Psoas muscle (tissue), 8 donors: ENCODE measurements around the gene INSYN2A. TPM values are rescaled to one million over a fixed set of nuclear protein-coding genes. Genes with fewer than 3 reads are reported as not detected.

ENCODE experiments used
- ATAC-seq, 4 donors: fragments of 200-7000 bp; cut with Tn5 transposase; one replicate each; pipeline ENCODE4 v1.9.1; 2020; ENCODE audit warnings: moderate library complexity in 3 of 4, mild to moderate bottlenecking in 2 of 4
- DNase-seq, 2 donors: peaks; one replicate each; pipeline ENCODE4 v3.0.0-alpha.2; 2020
- H3K27ac ChIP-seq: fragments of 200-600 bp; one replicate; pipeline ENCODE4 v1.8.0; 2022
- H3K27me3 ChIP-seq, 3 donors: fragments of 200-600 bp in 1 of 3; one replicate each; pipeline versions ENCODE4 v1.6.1 to v1.8.0; 2013 to 2022; ENCODE audit warnings: low read length in 2 of 3, mild to moderate bottlenecking in 2 of 3, moderate library complexity in 1 of 3; ENCODE audit not compliant: insufficient read depth in 3 of 3
- H3K36me3 ChIP-seq, 2 donors: fragments of 200-600 bp in 1 of 2; one replicate each; pipeline versions ENCODE4 v1.6.1 to v1.8.0; 2013 to 2022; ENCODE audit warnings: low read depth in 1 of 2, mild to moderate bottlenecking in 1 of 2, moderate library complexity in 1 of 2; ENCODE audit not compliant: insufficient read depth in 1 of 2
- H3K4me1 ChIP-seq: fragments of 200-600 bp; one replicate; pipeline ENCODE4 v1.8.0; 2022
- H3K4me3 ChIP-seq: fragments of 200-600 bp; one replicate; pipeline ENCODE4 v1.8.0; 2022; ENCODE audit warnings: mild to moderate bottlenecking
- H3K9me3 ChIP-seq: fragments of 200-600 bp; one replicate; pipeline ENCODE4 v1.8.0; 2022
- CTCF ChIP-seq: fragments of 200-600 bp; IDR thresholded peaks from one replicate; pipeline ENCODE4 v1.8.0; 2022; ENCODE audit warnings: antibody characterized with exemption
- WGBS, 3 donors: extraction: QIAGEN DNeasy Blood & Tissue Kit; methylation state at CpG; one replicate each; pipeline versions ENCODE4 v1.1.6 to v1.1.7; 2013; 5-methylcytosine and 5-hydroxymethylcytosine counted together
- intact Hi-C, 2 donors: fragments of 100-400 bp; cut with DNase I; formaldehyde crosslinking; loops; one replicate each; pipeline versions ENCODE4 v1.11.0 to v1.14.2; 2022
- long read RNA-seq, 2 donors: library from polyadenylated mRNA; unstranded; transcript quantifications; one replicate each; pipeline ENCODE4 v2.0.0, GENCODE V29; 2021
- polyA plus RNA-seq, 3 donors: library from polyadenylated mRNA; stranded (reverse); fragments of 200-250 nt; gene quantifications; one replicate each; pipeline ENCODE4 v1.2.3, GENCODE V29; 2013
- total RNA-seq, 4 donors: library from RNA; stranded (reverse); fragmentation: NEBNext Ultra II Directional in 2 of 4; extraction: Animal tissue kit (Norgen Biotek cat#: 25700) in 2 of 4; gene quantifications; one replicate each; pipeline versions ENCODE4 v1.2.1 to v1.2.4, GENCODE V29; 2021 to 2023
- donor health status: healthy with polysubstance abuse.
- donor health status: DM: no; HTN: no; CAD: no; lungs with moderate emphysema.
- donor health status: Bipolar disorder and iron deficiency.
- donor health status: healthy.
- donor health status: DM: yes; HTN: yes; CAD: no.
- donor health status: DM: no; HTN: no; CAD: no.
- donor health status: DM: no; HTN: no; CAD: no.
- donor health status: DM: yes; HTN: yes; CAD: no.

INSYN2A gene
- under 1 TPM in 3 of 4 donors, not detected in 1; 0.10 to 0.19 (median 0.14) TPM for total RNA-seq
- under 1 TPM in 2 of 3 donors, not detected in 1; 0.01 to 0.08 TPM for polyA plus RNA-seq
- long read RNA-seq, donor 1, result 0 reads
- long read RNA-seq, donor 2, result 0 reads

GRCh38 chr10:127196282-127197153 lies at the start of gene INSYN2A:
Gene INSYN2A, minus strand, starts transcription at chr10:127196591. Its CDS starts 20,196 bp downstream, at chr10:127176395.
- Histone ChIP-seq H3K4me3 (peak within 1 kb of the TSS; percentile 47), H3K4me1 (no peaks in the 10 kb centered on the region), H3K9me3 (no peaks in the 10 kb centered on the region), H3K36me3 (no peaks in the 10 kb centered on the region), H3K27ac (no peak within 1 kb of the TSS), H3K27me3 (peaks cover 0 to 34% (median 10%) of the 10 kb centered on the region in 3 donors)
- 4 to 5% (median 5%) methylated on average over 40 to 81 of the region's 81 CpGs for WGBS, 3 donors
- DNase-seq, result peak; percentile 58 to 62
- TF ChIP-seq CTCF, result no peak
- intact Hi-C loops, result no loop called here
- no peak for ATAC-seq

DNA sequence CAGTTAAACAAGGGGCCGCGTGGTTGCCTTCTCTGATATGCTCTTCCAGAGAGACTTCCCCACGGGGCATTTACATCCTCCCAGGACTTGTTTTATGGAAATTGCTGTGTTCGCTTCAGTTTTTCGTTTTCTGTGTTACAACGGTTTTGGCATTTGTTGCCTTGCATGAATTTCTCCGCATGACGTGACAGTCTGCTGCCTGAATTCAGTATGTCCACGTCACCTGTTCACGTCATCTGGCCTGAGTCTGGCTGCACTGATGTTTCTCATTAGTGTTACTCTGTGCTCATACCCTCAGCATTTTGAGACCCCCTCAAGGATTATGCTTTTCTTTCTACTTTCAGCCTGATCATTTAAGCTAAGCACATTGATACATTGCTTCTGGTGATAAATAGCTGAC lies 49.1 kb upstream of the INSYN2A start:
- Histone ChIP-seq H3K27ac (no peak overlapping the region), H3K27me3 (no peaks in the 10 kb centered on the region), H3K4me1 (no peaks in the 10 kb centered on the region), H3K4me3 (no peak overlapping the region), H3K36me3 (no peaks in the 10 kb centered on the region), H3K9me3 (no peaks in the 10 kb centered on the region)
- no peak for TF ChIP-seq CTCF
- intact Hi-C loops, result no loop called here
- WGBS, 3 donors, result 78 to 88% (median 79%) methylated on average over 10 of the region's 10 CpGs
- ATAC-seq, result no peak
- no peak for DNase-seq

- ATAC-seq (no peak), DNase-seq (no peak)
- WGBS, 3 donors, result 43 to 76% (median 43%) methylated on average over 4 of the region's 4 CpGs
- H3K4me3 ChIP-seq, result no peak overlapping the region
- intact Hi-C loops, result no loop called here
- no peaks in the 10 kb centered on the region for H3K27me3 ChIP-seq
- no peaks in the 10 kb centered on the region for H3K4me1 ChIP-seq
- no peak overlapping the region for H3K27ac ChIP-seq
- no peak for TF ChIP-seq CTCF
- H3K9me3 ChIP-seq, result no peaks in the 10 kb centered on the region
- no peaks in the 10 kb centered on the region for H3K36me3 ChIP-seq
These were observed 47.3 kb upstream of the INSYN2A start for GRCh38 chr10:127243490-127244272.

DNA sequence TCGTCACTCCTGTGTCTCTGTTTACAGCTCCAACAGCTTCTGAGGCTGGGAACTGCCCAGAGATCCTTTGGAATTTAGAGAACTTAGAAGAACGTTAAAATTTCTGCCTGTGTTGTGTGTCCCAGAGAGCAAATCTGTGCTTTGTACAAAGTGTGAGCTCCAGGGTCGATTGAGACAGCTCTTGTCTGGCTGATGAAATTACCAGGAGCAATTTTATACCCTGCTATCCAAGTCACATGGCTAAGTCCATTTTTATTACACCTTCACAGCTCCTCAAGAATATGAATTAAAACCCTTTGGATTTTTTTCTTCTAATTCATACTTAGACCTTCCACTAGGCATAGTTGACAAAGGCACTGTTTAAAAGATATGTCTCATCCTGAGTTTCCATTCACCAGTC lies 46.5 kb upstream of the INSYN2A start:
- Histone ChIP-seq H3K27me3 (no peaks in the 10 kb centered on the region), H3K27ac (no peak overlapping the region), H3K36me3 (no peaks in the 10 kb centered on the region), H3K4me1 (no peaks in the 10 kb centered on the region), H3K4me3 (no peak overlapping the region), H3K9me3 (no peaks in the 10 kb centered on the region)
- ATAC-seq, result no peak
- WGBS, 3 donors, result 35 to 51% (median 39%) methylated on average over 3 of the region's 3 CpGs
- intact Hi-C loops, result no loop called here
- no peak for DNase-seq
- no peak for TF ChIP-seq CTCF
